ENCODE measurements around the gene GPR84. TPM values are rescaled to one million over a fixed set of nuclear protein-coding genes. Genes with fewer than 3 reads are reported as not detected.

Gene GPR84
- total and polyA plus RNA-seq, 2 of the 13 experiments (the other 11 are each of a cell fraction or from before 2014, with no cell fraction given): not detected

- TF ChIP-seq ZHX2 (IDR thresholded peaks at IDR 0.05; ENCODE audit: low read depth): no peak
- no peak for TF ChIP-seq ZHX2 (CRISPR knock-in tag; IDR thresholded peaks at IDR 0.05; ENCODE audit: borderline replicate concordance)
- TF ChIP-seq CEBPG (CRISPR knock-in tag; IDR thresholded peaks at IDR 0.05): peak; percentile 18; the same call in 1 of the 2 replicates
- TF ChIP-seq GATAD2A (CRISPR knock-in tag; IDR thresholded peaks at IDR 0.05): 0 out of 2 replicates have a peak, but pooled peaks have one; percentile 9
- TF ChIP-seq SOX13 (IDR thresholded peaks at IDR 0.05): no peak
- peak in 1 of 2 experiments; percentile 85; a peak in 2 of 4 replicates for TF ChIP-seq SOX13 (CRISPR knock-in tag; conservative IDR thresholded peaks at IDR 0.05 in 1 of 2, IDR thresholded peaks at IDR 0.05 in 1 of 2)
- TF ChIP-seq SOX6 (IDR thresholded peaks at IDR 0.05): no peak
- TF ChIP-seq SOX6 (CRISPR knock-in tag; IDR thresholded peaks at IDR 0.05): peak; percentile 55; the same call in 1 of the 2 replicates
These were observed 26.9 kb downstream of the GPR84 start (continued) for GRCh38 chr12:54337280-54337842.
